ENCODE data around the gene KIF21A.

KIF21A gene, protein sequence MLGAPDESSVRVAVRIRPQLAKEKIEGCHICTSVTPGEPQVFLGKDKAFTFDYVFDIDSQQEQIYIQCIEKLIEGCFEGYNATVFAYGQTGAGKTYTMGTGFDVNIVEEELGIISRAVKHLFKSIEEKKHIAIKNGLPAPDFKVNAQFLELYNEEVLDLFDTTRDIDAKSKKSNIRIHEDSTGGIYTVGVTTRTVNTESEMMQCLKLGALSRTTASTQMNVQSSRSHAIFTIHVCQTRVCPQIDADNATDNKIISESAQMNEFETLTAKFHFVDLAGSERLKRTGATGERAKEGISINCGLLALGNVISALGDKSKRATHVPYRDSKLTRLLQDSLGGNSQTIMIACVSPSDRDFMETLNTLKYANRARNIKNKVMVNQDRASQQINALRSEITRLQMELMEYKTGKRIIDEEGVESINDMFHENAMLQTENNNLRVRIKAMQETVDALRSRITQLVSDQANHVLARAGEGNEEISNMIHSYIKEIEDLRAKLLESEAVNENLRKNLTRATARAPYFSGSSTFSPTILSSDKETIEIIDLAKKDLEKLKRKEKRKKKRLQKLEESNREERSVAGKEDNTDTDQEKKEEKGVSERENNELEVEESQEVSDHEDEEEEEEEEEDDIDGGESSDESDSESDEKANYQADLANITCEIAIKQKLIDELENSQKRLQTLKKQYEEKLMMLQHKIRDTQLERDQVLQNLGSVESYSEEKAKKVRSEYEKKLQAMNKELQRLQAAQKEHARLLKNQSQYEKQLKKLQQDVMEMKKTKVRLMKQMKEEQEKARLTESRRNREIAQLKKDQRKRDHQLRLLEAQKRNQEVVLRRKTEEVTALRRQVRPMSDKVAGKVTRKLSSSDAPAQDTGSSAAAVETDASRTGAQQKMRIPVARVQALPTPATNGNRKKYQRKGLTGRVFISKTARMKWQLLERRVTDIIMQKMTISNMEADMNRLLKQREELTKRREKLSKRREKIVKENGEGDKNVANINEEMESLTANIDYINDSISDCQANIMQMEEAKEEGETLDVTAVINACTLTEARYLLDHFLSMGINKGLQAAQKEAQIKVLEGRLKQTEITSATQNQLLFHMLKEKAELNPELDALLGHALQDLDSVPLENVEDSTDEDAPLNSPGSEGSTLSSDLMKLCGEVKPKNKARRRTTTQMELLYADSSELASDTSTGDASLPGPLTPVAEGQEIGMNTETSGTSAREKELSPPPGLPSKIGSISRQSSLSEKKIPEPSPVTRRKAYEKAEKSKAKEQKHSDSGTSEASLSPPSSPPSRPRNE (N-terminal part only)

GRCh38 chr12:39443081-39443928, at the start of gene KIF21A:
Gene KIF21A, minus strand, starts transcription at chr12:39443120. Its CDS starts 150 bp downstream, at chr12:39442970.
- TF ChIP-seq, protein P1, sequence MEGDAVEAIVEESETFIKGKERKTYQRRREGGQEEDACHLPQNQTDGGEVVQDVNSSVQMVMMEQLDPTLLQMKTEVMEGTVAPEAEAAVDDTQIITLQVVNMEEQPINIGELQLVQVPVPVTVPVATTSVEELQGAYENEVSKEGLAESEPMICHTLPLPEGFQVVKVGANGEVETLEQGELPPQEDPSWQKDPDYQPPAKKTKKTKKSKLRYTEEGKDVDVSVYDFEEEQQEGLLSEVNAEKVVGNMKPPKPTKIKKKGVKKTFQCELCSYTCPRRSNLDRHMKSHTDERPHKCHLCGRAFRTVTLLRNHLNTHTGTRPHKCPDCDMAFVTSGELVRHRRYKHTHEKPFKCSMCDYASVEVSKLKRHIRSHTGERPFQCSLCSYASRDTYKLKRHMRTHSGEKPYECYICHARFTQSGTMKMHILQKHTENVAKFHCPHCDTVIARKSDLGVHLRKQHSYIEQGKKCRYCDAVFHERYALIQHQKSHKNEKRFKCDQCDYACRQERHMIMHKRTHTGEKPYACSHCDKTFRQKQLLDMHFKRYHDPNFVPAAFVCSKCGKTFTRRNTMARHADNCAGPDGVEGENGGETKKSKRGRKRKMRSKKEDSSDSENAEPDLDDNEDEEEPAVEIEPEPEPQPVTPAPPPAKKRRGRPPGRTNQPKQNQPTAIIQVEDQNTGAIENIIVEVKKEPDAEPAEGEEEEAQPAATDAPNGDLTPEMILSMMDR (IDR thresholded peaks at IDR 0.05; ENCODE audit: low read depth, low read length, missing control alignments): peak; percentile 69
- peak; percentile 75 for DNase-seq (ENCODE audit: low read depth)
- peak within 1 kb of the TSS; percentile 78 for H3K4me3 ChIP-seq (ENCODE audit: low read depth, low read length)

GRCh38 chr12:39490500-39491282, 47.8 kb upstream of the KIF21A start:
- TF ChIP-seq, protein P1 (IDR thresholded peaks at IDR 0.05; ENCODE audit: low read depth, low read length, missing control alignments): no peak
- DNase-seq (ENCODE audit: low read depth): no peak
- H3K4me3 ChIP-seq (ENCODE audit: low read depth, low read length): no peak overlapping the region

DNA sequence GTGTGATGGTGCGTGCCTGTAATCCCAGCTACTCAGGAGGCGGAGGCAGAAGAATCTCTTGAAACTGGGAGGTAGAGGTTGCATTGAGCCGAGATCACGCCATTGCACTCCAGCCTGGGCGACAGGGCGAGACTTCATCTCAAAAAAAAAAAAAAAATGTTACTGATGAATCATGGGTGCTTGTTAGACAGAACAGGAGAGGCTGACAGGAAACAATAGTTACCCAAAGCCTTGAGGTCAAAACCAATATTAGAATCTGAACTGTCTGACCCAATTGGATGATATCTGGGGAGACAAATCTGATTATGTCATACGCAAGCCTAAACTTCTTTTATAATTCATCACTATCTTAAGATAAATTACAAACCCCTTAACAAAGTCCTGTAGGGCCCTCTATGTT, 40.7 kb upstream of the KIF21A start:
- no peak overlapping the region for H3K4me3 ChIP-seq (ENCODE audit: low read depth, low read length)
- DNase-seq (ENCODE audit: low read depth): no peak
- TF ChIP-seq, protein P1 (IDR thresholded peaks at IDR 0.05; ENCODE audit: low read depth, low read length, missing control alignments): no peak

DNA sequence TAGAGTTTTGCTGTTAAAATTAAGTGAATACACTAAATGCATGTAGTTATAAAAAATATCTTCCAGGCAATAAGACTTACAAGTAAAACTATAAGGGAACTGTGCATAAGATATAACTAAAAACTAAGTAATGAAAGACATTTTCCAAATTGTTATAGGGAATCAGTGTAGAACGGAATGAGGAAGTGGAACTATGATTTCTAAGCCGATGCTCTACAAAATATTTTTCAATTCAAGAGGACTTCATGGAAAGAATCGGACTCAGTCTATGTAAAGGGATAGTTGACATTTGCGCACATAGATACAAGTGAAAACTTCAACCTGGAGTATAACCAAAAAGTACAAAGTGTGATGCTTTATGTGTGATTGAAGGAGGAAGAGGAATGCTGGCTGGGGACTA, 40.1 kb upstream of the KIF21A start:
- TF ChIP-seq, protein P1 (IDR thresholded peaks at IDR 0.05; ENCODE audit: low read depth, low read length, missing control alignments): no peak
- DNase-seq (ENCODE audit: low read depth): no peak
- no peak overlapping the region for H3K4me3 ChIP-seq (ENCODE audit: low read depth, low read length)

DNA sequence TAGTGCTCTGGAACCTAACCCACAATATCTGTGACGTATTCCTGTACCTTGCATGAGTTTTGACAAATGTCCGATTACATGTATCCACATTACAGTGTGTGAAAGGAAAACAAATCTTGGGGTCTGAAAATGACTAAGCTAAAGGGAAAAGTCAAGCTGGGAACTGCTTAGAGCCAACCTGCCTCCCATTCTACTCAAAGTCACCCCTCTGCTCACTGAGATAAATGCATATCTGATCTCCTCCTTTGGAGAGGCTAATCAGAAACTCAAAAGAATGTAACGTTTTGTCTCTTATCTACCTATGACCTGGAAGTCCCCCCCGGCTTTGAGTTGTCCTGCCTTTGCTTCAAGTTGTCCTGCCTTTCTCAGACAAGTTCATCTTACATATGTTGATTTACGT, 34.0 kb upstream of the KIF21A start:
- TF ChIP-seq, protein P1 (IDR thresholded peaks at IDR 0.05; ENCODE audit: low read depth, low read length, missing control alignments): no peak
- no peak overlapping the region for H3K4me3 ChIP-seq (ENCODE audit: low read depth, low read length)
- DNase-seq (ENCODE audit: low read depth): no peak
